Gastrocnemius medialis (tissue), 4 donors: ENCODE data around the gene PPP3CA. TPM values are rescaled to one million over a fixed set of nuclear protein-coding genes. Genes with fewer than 3 reads are reported as not detected.

ENCODE experiments used
- ATAC-seq, 2 donors: fragments of 150-250 bp; one replicate each; pipeline ENCODE4 v1.9.1; 2016
- DNase-seq, 2 donors: peaks; one replicate each; pipeline ENCODE4 v3.0.0-alpha.2; 2019
- H3K27ac ChIP-seq, 4 donors: fragments of 200-600 bp; sonication (generic); 1 replicate in 1 of 4; 2 replicates in 3 of 4; pipeline ENCODE4 v1.5.1; 2016 to 2018; ENCODE audit warnings: mild to moderate bottlenecking in 2 of 4, moderate library complexity in 1 of 4
- H3K27me3 ChIP-seq, 3 donors: fragments of 200-600 bp; sonication (generic) in 2 of 3; 1 replicate in 1 of 3; 2 replicates in 2 of 3; pipeline versions ENCODE4 v1.5.1 to v1.6.0; 2016 to 2019; ENCODE audit warnings: mild to moderate bottlenecking in 1 of 3, moderate library complexity in 1 of 3
- H3K36me3 ChIP-seq, 2 donors: fragments of 200-600 bp; sonication (generic) in 1 of 2; one replicate each; pipeline ENCODE4 v1.5.1; 2017 to 2018
- H3K4me1 ChIP-seq, 2 donors: fragments of 200-600 bp; sonication (generic) in 1 of 2; one replicate each; pipeline ENCODE4 v1.5.1; 2016 to 2017; ENCODE audit warnings: mild to moderate bottlenecking in 2 of 2
- H3K4me3 ChIP-seq, 4 donors: fragments of 200-600 bp; sonication (generic) in 3 of 4; 1 replicate in 1 of 4; 2 replicates in 3 of 4; pipeline ENCODE4 v1.5.1; 2016 to 2019; ENCODE audit warnings: mild to moderate bottlenecking in 2 of 4
- H3K9me3 ChIP-seq, 3 donors: fragments of 200-600 bp; sonication (generic) in 2 of 3; 1 replicate in 1 of 3; 2 replicates in 2 of 3; pipeline ENCODE4 v1.5.1; 2016 to 2019
- CTCF ChIP-seq, 5 experiments: fragments of 450-650 bp in 3 of 5; fragments of 200-600 bp in 2 of 5; sonication (generic) in 2 of 5; IDR thresholded peaks in 4 of 5; conservative IDR thresholded peaks in 1 of 5; 1 replicate in 4 of 5; 2 replicates in 1 of 5; pipeline ENCODE4 v1.5.1; 2016 to 2019; ENCODE audit warnings: antibody characterized with exemption in 5 of 5, mild to moderate bottlenecking in 3 of 5, moderate library complexity in 3 of 5
- POLR2A ChIP-seq, 2 donors: fragments of 450-650 bp; IDR thresholded peaks; one replicate each; pipeline ENCODE4 v1.6.1; 2017; ENCODE audit warnings: antibody characterized with exemption in 2 of 2, mild to moderate bottlenecking in 2 of 2, moderate library complexity in 2 of 2
- in situ Hi-C, 4 donors: fragments of 200-750 bp; cut with MboI; loops; one replicate each; pipeline versions ENCODE4 v1.15.0 to v1.8.0; 2017; ENCODE audit warnings: low sequenced_read_pairs in 4 of 4
- intact Hi-C: fragments of 100-400 bp; cut with DNase I; formaldehyde crosslinking; loops from one replicate; pipeline ENCODE4 v1.15.1; 2023; ENCODE audit warnings: low total_unique reads
- total RNA-seq, 4 donors: library from RNA; depleted of rRNA; stranded (reverse); fragments of >200 nt; gene quantifications; one replicate each; pipeline versions ENCODE4 v1.1.0 to v1.2.3, GENCODE V29; 2016

The PPP3CA gene
- total RNA-seq, 4 donors from 2014 or later = 25.1 to 30.3 (median 26.7) TPM

GRCh38 chr4:101040776-101041175, 306.6 kb downstream of the PPP3CA start:
- TF ChIP-seq CTCF (IDR thresholded peaks at IDR 0.05 in 4 of 5, conservative IDR thresholded peaks at IDR 0.05 in 1 of 5) (no peak), POLR2A (IDR thresholded peaks at IDR 0.05) (no peak)

GRCh38 chr4:101039367-101039766, 308.0 kb downstream of the PPP3CA start:
- no peaks in the 10 kb centered on the region for H3K36me3 ChIP-seq
- TF ChIP-seq POLR2A (IDR thresholded peaks at IDR 0.05) = no peak
- no peak for TF ChIP-seq CTCF (IDR thresholded peaks at IDR 0.05 in 4 of 5, conservative IDR thresholded peaks at IDR 0.05 in 1 of 5)
- ATAC-seq (no peak), DNase-seq (no peak)
- H3K27ac ChIP-seq = no peak overlapping the region
- in situ Hi-C loops (no loop called here), intact Hi-C loops (no loop called here)
- no peak overlapping the region for H3K4me3 ChIP-seq
- no peaks in the 10 kb centered on the region for H3K9me3 ChIP-seq
- no peaks in the 10 kb centered on the region for H3K27me3 ChIP-seq
- H3K4me1 ChIP-seq = peaks cover 7 to 12% of the 10 kb centered on the region in 2 donors

More at GRCh38 chr4:101040776-101041175, 306.6 kb downstream of the PPP3CA start:
- ATAC-seq (no peak), DNase-seq (no peak)
- Histone ChIP-seq H3K4me1 (peaks cover 12 to 15% of the 10 kb centered on the region in 2 donors), H3K27ac (no peak overlapping the region), H3K4me3 (no peak overlapping the region), H3K9me3 (no peaks in the 10 kb centered on the region), H3K36me3 (no peaks in the 10 kb centered on the region), H3K27me3 (no peaks in the 10 kb centered on the region)
- in situ Hi-C loops (no loop called here), intact Hi-C loops (no loop called here)

GRCh38 chr4:101037938-101038413, 309.4 kb downstream of the PPP3CA start:
- Histone ChIP-seq H3K36me3 (no peaks in the 10 kb centered on the region), H3K27me3 (no peaks in the 10 kb centered on the region), H3K4me3 (no peak overlapping the region), H3K9me3 (no peaks in the 10 kb centered on the region), H3K4me1 (peaks cover 1 to 3% of the 10 kb centered on the region in 2 donors), H3K27ac (no peak overlapping the region)
- ATAC-seq (no peak), DNase-seq (no peak)
- intact Hi-C loops = no loop called here
- in situ Hi-C loops = no loop called here
- TF ChIP-seq POLR2A (IDR thresholded peaks at IDR 0.05) (no peak), CTCF (IDR thresholded peaks at IDR 0.05 in 4 of 5, conservative IDR thresholded peaks at IDR 0.05 in 1 of 5) (no peak)

GRCh38 chr4:101037249-101037648, 310.1 kb downstream of the PPP3CA start:
- no peak overlapping the region for H3K4me3 ChIP-seq
- no peaks in the 10 kb centered on the region for H3K4me1 ChIP-seq
- ATAC-seq (no peak), DNase-seq (no peak)
- H3K9me3 ChIP-seq = no peaks in the 10 kb centered on the region
- in situ Hi-C loops (no loop called here), intact Hi-C loops (no loop called here)
- H3K27me3 ChIP-seq = no peaks in the 10 kb centered on the region
- H3K36me3 ChIP-seq = no peaks in the 10 kb centered on the region
- no peak for TF ChIP-seq POLR2A (IDR thresholded peaks at IDR 0.05)
- TF ChIP-seq CTCF (IDR thresholded peaks at IDR 0.05 in 4 of 5, conservative IDR thresholded peaks at IDR 0.05 in 1 of 5) = no peak
- H3K27ac ChIP-seq = no peak overlapping the region

GRCh38 chr4:101035487-101035886, 311.8 kb downstream of the PPP3CA start:
- Histone ChIP-seq H3K9me3 (no peaks in the 10 kb centered on the region), H3K36me3 (peaks cover 0 to 8% of the 10 kb centered on the region in 2 donors), H3K4me1 (no peaks in the 10 kb centered on the region), H3K27ac (no peak overlapping the region), H3K4me3 (no peak overlapping the region), H3K27me3 (no peaks in the 10 kb centered on the region)
- intact Hi-C loops (no loop called here), in situ Hi-C loops (no loop called here)
- no peak for DNase-seq
- TF ChIP-seq POLR2A (IDR thresholded peaks at IDR 0.05) (no peak), CTCF (IDR thresholded peaks at IDR 0.05 in 4 of 5, conservative IDR thresholded peaks at IDR 0.05 in 1 of 5) (no peak)
- ATAC-seq = no peak
